Panc1 (cell line): Measurements from ENCODE around the gene NEAT1. TPM values are rescaled to one million over a fixed set of nuclear protein-coding genes. Genes with fewer than 3 reads are reported as not detected.

Experiments used
- ATAC-seq: fragments of 200-7000 bp; cut with Tn5 transposase; 2 replicates; pipeline ENCODE4 v1.9.1; 2020; ENCODE audit warnings: mild to moderate bottlenecking, moderate library complexity
- BruUV-seq: library from RNA; stranded (reverse); fragments of 400-500 nt; replicated peaks from 2 replicates; lab custom pipeline; 2021; lab: Mats Ljungman, UMichigan
- CTCF ChIA-PET: fragments of 300-600 bp; sonication (Branson Sonifier 250); formaldehyde crosslinking; loops from one replicate; lab custom pipeline; 2022; ENCODE audit warnings: antibody characterized with exemption; lab: Charles Lee
- POLR2A ChIA-PET: fragments of 300-600 bp; sonication (Branson Sonifier 250); formaldehyde crosslinking; loops from one replicate; lab custom pipeline; 2022; ENCODE audit warnings: antibody characterized with exemption; lab: Charles Lee
- DNase-seq: peaks from one replicate; pipeline ENCODE4 v3.0.0-alpha.2; 2010; ENCODE audit warnings: low read depth, low spot score
- H3K27ac ChIP-seq: 2 replicates; pipeline ENCODE4 v1.5.1; 2011; ENCODE audit warnings: mild to moderate bottlenecking, low read length, inconsistent platforms
- H3K27me3 ChIP-seq: fragments of 200-500 bp; sonication (Bioruptor generic); 2 replicates; pipeline ENCODE4 v1.6.0; 2014; ENCODE audit warnings: low read length, inconsistent platforms; ENCODE audit not compliant: control insufficient read depth, insufficient read depth
- H3K36me3 ChIP-seq: fragments of 200-500 bp; sonication (Bioruptor generic); 2 replicates; pipeline ENCODE4 v1.5.1; 2014; ENCODE audit warnings: inconsistent platforms, mild to moderate bottlenecking, low read length, moderate library complexity; ENCODE audit not compliant: control insufficient read depth, insufficient read depth
- H3K4me1 ChIP-seq: 2 replicates; pipeline ENCODE4 v1.5.1; 2011; ENCODE audit warnings: inconsistent platforms, mild to moderate bottlenecking, low read length, moderate library complexity; ENCODE audit not compliant: control insufficient read depth, insufficient read depth
- H3K4me3 ChIP-seq, 2 experiments: 2 replicates each; pipeline ENCODE4 v1.5.1; 2011 to 2012; ENCODE audit warnings: low read depth in 2 of 2, low read length in 2 of 2, mild to moderate bottlenecking in 2 of 2, inconsistent platforms in 1 of 2, moderate library complexity in 1 of 2
- H3K9me3 ChIP-seq: fragments of 200-500 bp; sonication (Bioruptor generic); 2 replicates; pipeline ENCODE4 v1.5.1; 2014; ENCODE audit warnings: low read depth, mild to moderate bottlenecking, inconsistent platforms, low read length, moderate library complexity; ENCODE audit not compliant: control insufficient read depth, insufficient read depth
- POLR2AphosphoS5 ChIP-seq: IDR thresholded peaks from 2 replicates; pipeline ENCODE4 v1.6.1; 2012; ENCODE audit warnings: mild to moderate bottlenecking, low read depth, low read length, moderate library complexity
- SIN3A ChIP-seq: IDR thresholded peaks from 2 replicates; pipeline ENCODE4 v1.6.1; 2012; ENCODE audit warnings: low read depth, mild to moderate bottlenecking, low read length, moderate library complexity, borderline replicate concordance; ENCODE audit not compliant: insufficient read depth
- TCF7L2 ChIP-seq: IDR thresholded peaks from 2 replicates; pipeline ENCODE4 v1.6.1; 2011; ENCODE audit warnings: mild to moderate bottlenecking, low read depth, low read length, inconsistent platforms
- in situ Hi-C: cut with HindIII; loops from 2 replicates; pipeline ENCODE4 v1.10.0; 2016; ENCODE audit warnings: low sequenced_read_pairs, low pct_unique_long_range_greater_than_20kb
- intact Hi-C: fragments of 100-400 bp; cut with micrococcal nuclease; formaldehyde crosslinking; loops from one replicate; pipeline ENCODE4 v1.10.0; 2022; ENCODE audit not compliant: unreplicated experiment
- total RNA-seq: library from RNA; stranded (reverse); gene quantifications from one replicate; pipeline ENCODE4 v1.2.1, GENCODE V29; 2021; ENCODE audit not compliant: unreplicated experiment
- TF ChIP-seq, protein P1 (sequence below): fragments of 450-650 bp; IDR thresholded peaks from 2 replicates; pipeline ENCODE4 v1.5.1; 2017; ENCODE audit warnings: mild to moderate bottlenecking
- TF ChIP-seq, protein P2 (sequence below), 2 experiments: IDR thresholded peaks; 2 replicates each; pipeline ENCODE4 v1.6.1; 2011 to 2012; ENCODE audit warnings: low read depth in 2 of 2, control low read depth in 1 of 2, low read length in 1 of 2, mild to moderate bottlenecking in 1 of 2, moderate library complexity in 1 of 2; ENCODE audit not compliant: insufficient read depth in 1 of 2

NEAT1 gene
- total RNA-seq, 1 experiment from 2014 or later, result 731 TPM

DNA sequence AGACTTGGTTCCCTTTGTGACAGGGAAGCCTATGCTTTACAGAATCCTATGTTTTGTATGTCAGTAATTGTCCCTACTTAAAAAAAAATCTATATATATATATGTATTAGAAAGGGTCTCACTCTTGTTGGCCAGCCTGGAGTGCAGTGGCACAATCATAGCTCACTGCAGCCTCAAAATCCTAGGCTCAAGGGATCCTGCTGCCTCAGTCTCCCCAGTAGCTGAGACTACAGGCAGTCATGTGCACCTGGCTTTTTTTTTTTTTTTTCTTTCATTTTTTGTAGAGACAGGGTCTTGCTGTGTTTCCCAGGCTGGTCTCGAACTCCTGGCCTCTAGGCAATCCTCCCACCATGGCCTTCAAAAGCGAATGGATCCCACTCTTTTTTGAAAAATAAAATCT, 2.1 kb upstream of the NEAT1 start:
- POLR2A ChIA-PET, result interaction anchor here (0.6 to 7.3 kb wide), 11 partner anchors 23 to 481 kb away, joined by 3 to 108 read pairs (median 7); partner anchors contain the start of gene MALAT1
- in situ Hi-C loops, result loop anchor here (5.0 kb wide), 1 partner anchor 77 kb away; the partner anchor contains the start of gene MALAT1
- Histone ChIP-seq H3K9me3 (no peaks in the 10 kb centered on the region), H3K4me1 (peaks cover 64% of the 10 kb centered on the region), H3K4me3 (peak overlapping the region in 1 of 2 experiments; percentile 67; a peak in 2 of 4 replicates), H3K27ac (peak overlapping the region; percentile 100), H3K36me3 (peaks cover 13% of the 10 kb centered on the region), H3K27me3 (no peaks in the 10 kb centered on the region)
- BruUV-seq, result no TSS peak
- DNase-seq (no peak), ATAC-seq (no peak)
- CTCF ChIA-PET, result interaction anchor here (0.6 kb wide), 2 partner anchors 21 to 45 kb away, joined by 3 to 4 read pairs; no protein-coding TSS in a partner anchor
- TF ChIP-seq SIN3A (no peak), TCF7L2 (no peak), POLR2AphosphoS5 (no peak)
- TF ChIP-seq, protein P1, sequence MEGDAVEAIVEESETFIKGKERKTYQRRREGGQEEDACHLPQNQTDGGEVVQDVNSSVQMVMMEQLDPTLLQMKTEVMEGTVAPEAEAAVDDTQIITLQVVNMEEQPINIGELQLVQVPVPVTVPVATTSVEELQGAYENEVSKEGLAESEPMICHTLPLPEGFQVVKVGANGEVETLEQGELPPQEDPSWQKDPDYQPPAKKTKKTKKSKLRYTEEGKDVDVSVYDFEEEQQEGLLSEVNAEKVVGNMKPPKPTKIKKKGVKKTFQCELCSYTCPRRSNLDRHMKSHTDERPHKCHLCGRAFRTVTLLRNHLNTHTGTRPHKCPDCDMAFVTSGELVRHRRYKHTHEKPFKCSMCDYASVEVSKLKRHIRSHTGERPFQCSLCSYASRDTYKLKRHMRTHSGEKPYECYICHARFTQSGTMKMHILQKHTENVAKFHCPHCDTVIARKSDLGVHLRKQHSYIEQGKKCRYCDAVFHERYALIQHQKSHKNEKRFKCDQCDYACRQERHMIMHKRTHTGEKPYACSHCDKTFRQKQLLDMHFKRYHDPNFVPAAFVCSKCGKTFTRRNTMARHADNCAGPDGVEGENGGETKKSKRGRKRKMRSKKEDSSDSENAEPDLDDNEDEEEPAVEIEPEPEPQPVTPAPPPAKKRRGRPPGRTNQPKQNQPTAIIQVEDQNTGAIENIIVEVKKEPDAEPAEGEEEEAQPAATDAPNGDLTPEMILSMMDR, result no peak
- TF ChIP-seq, protein P2, sequence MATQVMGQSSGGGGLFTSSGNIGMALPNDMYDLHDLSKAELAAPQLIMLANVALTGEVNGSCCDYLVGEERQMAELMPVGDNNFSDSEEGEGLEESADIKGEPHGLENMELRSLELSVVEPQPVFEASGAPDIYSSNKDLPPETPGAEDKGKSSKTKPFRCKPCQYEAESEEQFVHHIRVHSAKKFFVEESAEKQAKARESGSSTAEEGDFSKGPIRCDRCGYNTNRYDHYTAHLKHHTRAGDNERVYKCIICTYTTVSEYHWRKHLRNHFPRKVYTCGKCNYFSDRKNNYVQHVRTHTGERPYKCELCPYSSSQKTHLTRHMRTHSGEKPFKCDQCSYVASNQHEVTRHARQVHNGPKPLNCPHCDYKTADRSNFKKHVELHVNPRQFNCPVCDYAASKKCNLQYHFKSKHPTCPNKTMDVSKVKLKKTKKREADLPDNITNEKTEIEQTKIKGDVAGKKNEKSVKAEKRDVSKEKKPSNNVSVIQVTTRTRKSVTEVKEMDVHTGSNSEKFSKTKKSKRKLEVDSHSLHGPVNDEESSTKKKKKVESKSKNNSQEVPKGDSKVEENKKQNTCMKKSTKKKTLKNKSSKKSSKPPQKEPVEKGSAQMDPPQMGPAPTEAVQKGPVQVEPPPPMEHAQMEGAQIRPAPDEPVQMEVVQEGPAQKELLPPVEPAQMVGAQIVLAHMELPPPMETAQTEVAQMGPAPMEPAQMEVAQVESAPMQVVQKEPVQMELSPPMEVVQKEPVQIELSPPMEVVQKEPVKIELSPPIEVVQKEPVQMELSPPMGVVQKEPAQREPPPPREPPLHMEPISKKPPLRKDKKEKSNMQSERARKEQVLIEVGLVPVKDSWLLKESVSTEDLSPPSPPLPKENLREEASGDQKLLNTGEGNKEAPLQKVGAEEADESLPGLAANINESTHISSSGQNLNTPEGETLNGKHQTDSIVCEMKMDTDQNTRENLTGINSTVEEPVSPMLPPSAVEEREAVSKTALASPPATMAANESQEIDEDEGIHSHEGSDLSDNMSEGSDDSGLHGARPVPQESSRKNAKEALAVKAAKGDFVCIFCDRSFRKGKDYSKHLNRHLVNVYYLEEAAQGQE (IDR thresholded peaks at IDR 0.05; ENCODE audit: insufficient read depth in 1 of 2, low read depth in 2 of 2, low read length in 1 of 2), result no peak
- intact Hi-C loops, result no loop called here

DNA sequence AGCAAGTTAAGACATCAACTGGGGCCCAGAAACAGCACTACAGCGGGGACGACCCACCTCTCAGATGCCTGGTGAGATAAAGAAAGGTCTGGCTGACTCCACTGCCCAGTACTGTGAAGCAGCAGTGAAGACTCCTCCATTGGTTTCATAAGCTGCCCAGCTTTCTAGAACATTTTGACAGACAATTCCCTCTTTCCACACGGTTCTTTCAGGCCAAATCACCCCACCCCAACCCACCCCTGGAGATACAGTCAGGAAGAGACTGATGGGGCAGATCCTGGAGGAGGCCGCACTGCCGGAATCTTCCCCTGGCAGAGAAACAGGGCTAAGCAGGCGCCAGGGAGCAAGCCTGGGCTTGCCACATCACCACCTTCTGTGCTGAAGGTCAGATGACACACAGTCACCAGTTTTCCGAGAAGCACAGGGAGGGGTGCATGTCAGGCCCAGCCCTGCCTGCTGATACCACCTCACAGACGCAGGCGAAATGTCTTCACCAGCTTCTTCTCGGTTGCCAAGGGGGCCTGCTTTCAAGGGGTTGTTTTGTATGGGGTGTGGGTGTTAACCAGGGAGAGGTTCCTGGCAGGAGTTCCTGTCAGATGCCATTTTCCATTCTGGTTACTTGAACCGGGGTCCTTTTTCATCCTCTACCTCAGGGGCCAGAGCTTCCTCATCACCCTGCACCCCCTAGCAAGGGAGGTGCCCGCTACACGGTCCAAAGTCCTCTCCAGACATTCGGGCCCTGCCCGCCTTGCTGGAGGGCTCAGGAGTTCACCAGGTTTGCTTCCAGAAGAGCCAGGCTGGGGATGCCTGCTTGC, 1.4 kb upstream of the NEAT1 start:
- in situ Hi-C loops, result loop anchor here (5.0 kb wide), 1 partner anchor 76 kb away; the partner anchor contains the start of gene MALAT1
- no peak for DNase-seq
- CTCF ChIA-PET, result interaction anchor here (0.7 kb wide), 1 partner anchor 46 kb away, joined by 6 read pairs; no protein-coding TSS in a partner anchor

More for the DNA sequence above, 1.4 kb upstream of the NEAT1 start:
- intact Hi-C loops, result no loop called here
- ATAC-seq, result peak; percentile 33
- POLR2A ChIA-PET, result interaction anchor here (0.6 to 7.3 kb wide), 16 partner anchors 15 to 1239 kb away, joined by 3 to 108 read pairs (median 6); partner anchors contain the start of gene MALAT1
- H3K4me1 ChIP-seq, result peaks cover 57% of the 10 kb centered on the region
- peak; percentile 91 for TF ChIP-seq POLR2AphosphoS5
- TF ChIP-seq, protein P2 (IDR thresholded peaks at IDR 0.05; ENCODE audit: insufficient read depth in 1 of 2, low read depth in 2 of 2, low read length in 1 of 2), result no peak
- TF ChIP-seq, protein P1, result no peak
- TF ChIP-seq SIN3A, result no peak
- TF ChIP-seq TCF7L2, result peak; percentile 21; the same call in 1 of the 2 replicates
- BruUV-seq, result TSS peak; percentile 90
- H3K27me3 ChIP-seq, result no peaks in the 10 kb centered on the region
- peak overlapping the region; percentile 67 to 99 for H3K4me3 ChIP-seq
- no peaks in the 10 kb centered on the region for H3K9me3 ChIP-seq
- H3K27ac ChIP-seq, result peak overlapping the region; percentile 100
- H3K36me3 ChIP-seq, result peaks cover 19% of the 10 kb centered on the region
